IMR-90 (cell line): Measurements from ENCODE around the gene BCL2L1.

ENCODE experiments used
- BHLHE40 ChIP-seq: fragments of 150-350 bp; IDR thresholded peaks from 2 replicates; pipeline ENCODE4 v1.6.1; 2016; ENCODE audit warnings: mild to moderate bottlenecking, low read depth, low read length
- CEBPB ChIP-seq: IDR thresholded peaks from 2 replicates; pipeline ENCODE4 v1.6.1; 2012; ENCODE audit warnings: low read depth, low read length, improper control_type of control experiment
- CHD1 ChIP-seq: IDR thresholded peaks from 2 replicates; pipeline ENCODE4 v1.6.1; 2012; ENCODE audit warnings: low read depth, low read length, improper control_type of control experiment
- MAZ ChIP-seq: IDR thresholded peaks from 2 replicates; pipeline ENCODE4 v1.6.1; 2012; ENCODE audit warnings: low read depth, mild to moderate bottlenecking, low read length, improper control_type of control experiment, moderate library complexity, borderline replicate concordance
- MXI1 ChIP-seq: IDR thresholded peaks from 2 replicates; pipeline ENCODE4 v1.6.1; 2012; ENCODE audit warnings: low read depth, mild to moderate bottlenecking, low read length, moderate library complexity, borderline replicate concordance
- POLR2A ChIP-seq: IDR thresholded peaks from 2 replicates; pipeline ENCODE4 v1.6.1; 2012; ENCODE audit warnings: mild to moderate bottlenecking, low read depth, low read length
- RAD21 ChIP-seq: IDR thresholded peaks from 2 replicates; pipeline ENCODE4 v1.6.1; 2012; ENCODE audit warnings: low read length, improper control_type of control experiment
- RCOR1 ChIP-seq: IDR thresholded peaks from 2 replicates; pipeline ENCODE4 v1.6.1; 2012; ENCODE audit warnings: mild to moderate bottlenecking, low read length, improper control_type of control experiment; ENCODE audit not compliant: insufficient replicate concordance
- RFX5 ChIP-seq: IDR thresholded peaks from 2 replicates; pipeline ENCODE4 v1.8.0; 2012; ENCODE audit warnings: low read depth, mild to moderate bottlenecking, low read length, moderate library complexity
- SMC3 ChIP-seq: fragments of 150-350 bp; IDR thresholded peaks from 2 replicates; pipeline ENCODE4 v1.6.1; 2016; ENCODE audit warnings: low read depth, mild to moderate bottlenecking, antibody characterized with exemption, low read length, moderate library complexity
- TF ChIP-seq, protein P1 (sequence below): fragments of 150-350 bp; IDR thresholded peaks from 2 replicates; pipeline ENCODE4 v1.6.1; 2017; ENCODE audit warnings: mild to moderate bottlenecking, antibody characterized with exemption, low read length, low read depth
- TF ChIP-seq, protein P2 (sequence below): conservative IDR thresholded peaks from 2 replicates; pipeline ENCODE4 v1.5.1; 2012; ENCODE audit warnings: mild to moderate bottlenecking, low read depth, low read length, improper control_type of control experiment

DNA sequence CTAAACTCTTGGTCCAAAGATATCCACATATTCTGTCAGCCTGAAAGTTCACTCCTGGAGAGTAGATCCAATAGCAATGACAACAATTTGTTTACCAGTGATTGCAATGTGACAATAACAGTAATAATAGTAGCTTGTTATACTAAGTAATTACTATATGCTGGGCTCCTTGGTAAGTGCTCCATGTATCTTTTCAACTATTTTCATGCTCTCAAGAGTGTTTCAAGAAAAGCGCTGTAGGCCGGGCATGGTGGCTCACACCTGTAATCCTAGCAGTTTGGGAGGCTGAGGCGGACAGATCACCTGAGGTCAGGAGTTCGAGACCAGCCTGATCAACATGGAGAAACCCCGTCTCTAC lies 15.4 kb downstream of the BCL2L1 start:
- TF ChIP-seq, protein P1, sequence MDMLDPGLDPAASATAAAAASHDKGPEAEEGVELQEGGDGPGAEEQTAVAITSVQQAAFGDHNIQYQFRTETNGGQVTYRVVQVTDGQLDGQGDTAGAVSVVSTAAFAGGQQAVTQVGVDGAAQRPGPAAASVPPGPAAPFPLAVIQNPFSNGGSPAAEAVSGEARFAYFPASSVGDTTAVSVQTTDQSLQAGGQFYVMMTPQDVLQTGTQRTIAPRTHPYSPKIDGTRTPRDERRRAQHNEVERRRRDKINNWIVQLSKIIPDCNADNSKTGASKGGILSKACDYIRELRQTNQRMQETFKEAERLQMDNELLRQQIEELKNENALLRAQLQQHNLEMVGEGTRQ: no peak
- TF ChIP-seq POLR2A (no peak), CHD1 (no peak), SMC3 (no peak), RAD21 (no peak), MXI1 (no peak), RCOR1 (no peak), RFX5 (no peak), BHLHE40 (no peak), MAZ (no peak), CEBPB (no peak)
- TF ChIP-seq, protein P2, sequence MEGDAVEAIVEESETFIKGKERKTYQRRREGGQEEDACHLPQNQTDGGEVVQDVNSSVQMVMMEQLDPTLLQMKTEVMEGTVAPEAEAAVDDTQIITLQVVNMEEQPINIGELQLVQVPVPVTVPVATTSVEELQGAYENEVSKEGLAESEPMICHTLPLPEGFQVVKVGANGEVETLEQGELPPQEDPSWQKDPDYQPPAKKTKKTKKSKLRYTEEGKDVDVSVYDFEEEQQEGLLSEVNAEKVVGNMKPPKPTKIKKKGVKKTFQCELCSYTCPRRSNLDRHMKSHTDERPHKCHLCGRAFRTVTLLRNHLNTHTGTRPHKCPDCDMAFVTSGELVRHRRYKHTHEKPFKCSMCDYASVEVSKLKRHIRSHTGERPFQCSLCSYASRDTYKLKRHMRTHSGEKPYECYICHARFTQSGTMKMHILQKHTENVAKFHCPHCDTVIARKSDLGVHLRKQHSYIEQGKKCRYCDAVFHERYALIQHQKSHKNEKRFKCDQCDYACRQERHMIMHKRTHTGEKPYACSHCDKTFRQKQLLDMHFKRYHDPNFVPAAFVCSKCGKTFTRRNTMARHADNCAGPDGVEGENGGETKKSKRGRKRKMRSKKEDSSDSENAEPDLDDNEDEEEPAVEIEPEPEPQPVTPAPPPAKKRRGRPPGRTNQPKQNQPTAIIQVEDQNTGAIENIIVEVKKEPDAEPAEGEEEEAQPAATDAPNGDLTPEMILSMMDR: no peak
